HEK293T (cell line): ENCODE results near the gene DNAH9.

Experiments used
- CTCF ChIA-PET: fragments of 350-600 bp; formaldehyde crosslinking; extraction: SDS; loops from one replicate; lab custom pipeline; 2021; ENCODE audit warnings: antibody characterized with exemption, inconsistent platforms; lab: Yijun Ruan, JAX
- POLR2A ChIA-PET: fragments of 350-600 bp; formaldehyde crosslinking; extraction: SDS; loops from one replicate; lab custom pipeline; 2020; ENCODE audit warnings: antibody characterized with exemption, inconsistent platforms; lab: Yijun Ruan, JAX
- DNase-seq: peaks from one replicate; pipeline ENCODE4 v3.0.0; 2012; ENCODE audit warnings: mixed read lengths; ENCODE audit errors: extremely low spot score
- ARNT ChIP-seq: fragments of 450-650 bp; IDR thresholded peaks from 2 replicates; pipeline ENCODE4 v1.6.1; 2017; ENCODE audit warnings: mild to moderate bottlenecking
- BHLHE40 ChIP-seq: fragments of 450-650 bp; IDR thresholded peaks from 2 replicates; pipeline ENCODE4 v1.6.1; 2016; ENCODE audit warnings: mild to moderate bottlenecking, moderate library complexity, borderline replicate concordance
- CTBP1 ChIP-seq: fragments of 450-650 bp; IDR thresholded peaks from 2 replicates; pipeline ENCODE4 v1.6.1; 2016; ENCODE audit warnings: borderline replicate concordance
- ELF4 ChIP-seq: fragments of 450-650 bp; IDR thresholded peaks from 2 replicates; pipeline ENCODE4 v1.6.1; 2017; ENCODE audit warnings: antibody characterized with exemption
- FOXA1 ChIP-seq: fragments of 450-650 bp; IDR thresholded peaks from 2 replicates; pipeline ENCODE4 v1.6.1; 2016; ENCODE audit warnings: mild to moderate bottlenecking
- FOXK2 ChIP-seq: fragments of 450-650 bp; IDR thresholded peaks from 2 replicates; pipeline ENCODE4 v1.6.1; 2016; ENCODE audit warnings: mild to moderate bottlenecking
- FOXM1 ChIP-seq: fragments of 450-650 bp; IDR thresholded peaks from 2 replicates; pipeline ENCODE4 v1.6.1; 2017; ENCODE audit warnings: mild to moderate bottlenecking, borderline replicate concordance
- HDGF ChIP-seq: fragments of 450-650 bp; IDR thresholded peaks from 2 replicates; pipeline ENCODE4 v1.6.1; 2017; ENCODE audit warnings: antibody characterized with exemption, borderline replicate concordance
- L3MBTL2 ChIP-seq: fragments of 450-650 bp; conservative IDR thresholded peaks from 2 replicates; pipeline ENCODE4 v1.6.1; 2016; ENCODE audit warnings: mild to moderate bottlenecking
- LEF1 ChIP-seq: fragments of 450-650 bp; IDR thresholded peaks from 2 replicates; pipeline ENCODE4 v1.6.1; 2017; ENCODE audit warnings: mild to moderate bottlenecking, borderline replicate concordance
- NFRKB ChIP-seq: fragments of 450-650 bp; IDR thresholded peaks from 2 replicates; pipeline ENCODE4 v1.6.1; 2016; ENCODE audit warnings: mild to moderate bottlenecking, moderate library complexity
- SP1 ChIP-seq: fragments of 450-650 bp; IDR thresholded peaks from 2 replicates; pipeline ENCODE4 v1.6.1; 2017
- SUZ12 ChIP-seq: fragments of 450-650 bp; IDR thresholded peaks from 2 replicates; pipeline ENCODE4 v1.6.1; 2016; ENCODE audit warnings: mild to moderate bottlenecking
- TARDBP ChIP-seq: fragments of 450-650 bp; IDR thresholded peaks from 2 replicates; pipeline ENCODE4 v1.6.1; 2016
- ZNF384 ChIP-seq: fragments of 450-650 bp; IDR thresholded peaks from 2 replicates; pipeline ENCODE4 v1.6.1; 2016
- TF ChIP-seq, protein P1 (sequence below): fragments of 450-650 bp; IDR thresholded peaks from 2 replicates; pipeline ENCODE4 v1.6.1; 2016

DNAH9 gene

GRCh38 chr17:11757815-11758214 is 159.5 kb downstream of the DNAH9 start:
- ChIA-PET CTCF (no interaction called here), POLR2A (no interaction called here)
- TF ChIP-seq, protein P1, sequence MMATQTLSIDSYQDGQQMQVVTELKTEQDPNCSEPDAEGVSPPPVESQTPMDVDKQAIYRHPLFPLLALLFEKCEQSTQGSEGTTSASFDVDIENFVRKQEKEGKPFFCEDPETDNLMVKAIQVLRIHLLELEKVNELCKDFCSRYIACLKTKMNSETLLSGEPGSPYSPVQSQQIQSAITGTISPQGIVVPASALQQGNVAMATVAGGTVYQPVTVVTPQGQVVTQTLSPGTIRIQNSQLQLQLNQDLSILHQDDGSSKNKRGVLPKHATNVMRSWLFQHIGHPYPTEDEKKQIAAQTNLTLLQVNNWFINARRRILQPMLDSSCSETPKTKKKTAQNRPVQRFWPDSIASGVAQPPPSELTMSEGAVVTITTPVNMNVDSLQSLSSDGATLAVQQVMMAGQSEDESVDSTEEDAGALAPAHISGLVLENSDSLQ = no peak
- TF ChIP-seq CTBP1 (no peak), SUZ12 (no peak)
- no peak for DNase-seq

DNA sequence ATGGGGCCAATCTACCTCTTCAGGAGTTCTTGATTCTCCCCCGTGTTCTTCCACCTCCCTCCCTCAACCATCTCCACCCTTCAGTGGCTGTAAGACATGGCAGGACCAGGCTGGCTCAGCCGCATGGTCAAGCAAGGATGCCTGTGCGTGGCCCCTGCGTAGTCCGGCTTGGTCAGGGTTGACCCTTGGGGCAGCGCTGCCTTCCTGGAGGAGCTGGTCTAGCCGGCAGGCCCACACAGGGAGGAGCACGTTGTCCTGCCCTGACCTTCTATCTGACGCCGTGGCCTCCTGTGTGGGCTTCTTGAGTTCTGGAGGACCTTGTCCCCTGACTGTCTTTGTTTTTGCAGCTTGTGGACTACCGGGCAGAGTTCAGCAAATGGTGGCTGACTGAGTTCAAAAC is 169.8 kb downstream of the DNAH9 start:
- TF ChIP-seq SUZ12 (no peak), FOXA1 (no peak)
- no peak for DNase-seq
- CTCF ChIA-PET = no interaction called here
- POLR2A ChIA-PET = no interaction called here

- DNase-seq = no peak
- ChIA-PET CTCF (no interaction called here), POLR2A (no interaction called here)
- TF ChIP-seq ARNT (no peak), LEF1 (no peak), TARDBP (no peak), ZNF384 (no peak), BHLHE40 (no peak), L3MBTL2 (no peak), SUZ12 (no peak), HDGF (no peak), FOXA1 (no peak), FOXK2 (no peak)
- TF ChIP-seq, protein P1 = no peak
Measured at GRCh38 chr17:11768981-11769380, 170.7 kb downstream of the DNAH9 start.

DNA sequence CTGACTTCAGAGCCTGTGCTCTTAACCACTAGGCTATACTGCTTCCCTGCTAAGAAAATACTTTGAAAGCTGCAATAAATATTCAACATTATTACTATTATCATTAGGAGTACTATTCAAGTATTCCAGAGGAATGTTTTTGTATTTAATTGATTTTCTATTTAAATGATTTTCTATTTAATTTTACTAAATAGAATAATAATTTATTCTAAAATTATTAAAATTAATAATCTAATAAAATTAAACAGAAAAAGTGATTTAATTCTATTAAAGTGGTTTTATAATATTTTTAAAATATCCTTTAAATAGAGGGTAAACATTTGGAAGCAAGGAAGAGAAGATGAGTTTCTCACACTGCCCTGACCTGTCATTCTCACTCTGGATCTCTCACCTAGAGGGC is 173.8 kb downstream of the DNAH9 start:
- DNase-seq = no peak
- TF ChIP-seq FOXM1 = no peak
- no peak for TF ChIP-seq SUZ12
- no peak for TF ChIP-seq ARNT
- TF ChIP-seq L3MBTL2 = no peak
- TF ChIP-seq ZNF384 = no peak
- TF ChIP-seq ELF4 = no peak
- TF ChIP-seq FOXA1 = no peak
- no peak for TF ChIP-seq CTBP1
- TF ChIP-seq NFRKB = no peak
- TF ChIP-seq LEF1 = no peak
- no peak for TF ChIP-seq SP1
- ChIA-PET POLR2A (no interaction called here), CTCF (no interaction called here)

DNA sequence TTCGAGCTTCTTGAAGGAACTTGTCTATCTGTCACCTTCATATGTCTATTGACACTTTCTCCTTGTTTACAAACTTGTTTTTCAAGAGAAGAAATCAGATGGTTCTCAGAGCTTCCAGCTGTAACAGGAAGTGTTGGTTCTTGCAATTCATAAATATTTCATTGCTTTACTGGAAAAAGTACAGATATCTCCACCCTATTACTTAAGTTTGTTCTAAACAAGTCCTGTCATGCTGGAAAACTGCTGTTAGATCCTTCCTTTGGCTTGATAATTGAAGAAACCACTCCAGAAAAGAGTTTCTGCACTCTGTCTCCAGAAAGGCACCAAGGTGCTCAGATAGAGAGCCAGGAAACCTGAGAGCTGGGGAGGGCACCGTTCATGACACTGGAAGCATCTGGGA is 181.6 kb downstream of the DNAH9 start:
- POLR2A ChIA-PET = no interaction called here
- no peak for DNase-seq
- no peak for TF ChIP-seq SUZ12
- TF ChIP-seq HDGF = no peak
- CTCF ChIA-PET = no interaction called here

DNA sequence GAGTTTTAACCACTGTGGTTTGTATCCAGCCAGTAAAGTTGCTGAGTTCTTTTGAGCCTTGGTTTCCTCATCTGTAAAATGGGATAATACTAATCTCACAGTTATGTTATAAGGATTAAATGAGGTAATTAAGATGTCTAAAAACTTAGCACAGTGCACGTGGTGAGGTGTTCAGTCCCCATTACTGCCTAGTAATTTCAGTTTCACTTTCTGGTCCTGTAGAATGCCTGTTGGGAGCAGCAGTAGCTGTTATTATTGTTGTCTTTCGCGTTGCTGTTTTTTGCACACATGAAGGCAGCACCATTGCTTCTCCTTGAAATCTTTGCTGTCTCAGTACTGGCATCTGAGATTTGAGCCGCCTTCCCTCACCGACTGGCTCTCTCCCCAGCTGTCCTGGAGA is 182.4 kb downstream of the DNAH9 start:
- ChIA-PET POLR2A (no interaction called here), CTCF (no interaction called here)
- DNase-seq = no peak
- no peak for TF ChIP-seq CTBP1
- TF ChIP-seq SP1 = no peak
- TF ChIP-seq HDGF = no peak
- TF ChIP-seq, protein P1 = no peak
- no peak for TF ChIP-seq BHLHE40
- TF ChIP-seq FOXA1 = no peak
- no peak for TF ChIP-seq ZNF384
- TF ChIP-seq L3MBTL2 = no peak
- no peak for TF ChIP-seq SUZ12
- no peak for TF ChIP-seq FOXM1
- no peak for TF ChIP-seq FOXK2
- TF ChIP-seq ARNT = no peak
- no peak for TF ChIP-seq TARDBP
- TF ChIP-seq LEF1 = no peak
- TF ChIP-seq NFRKB = no peak
- TF ChIP-seq ELF4 = no peak

GRCh38 chr17:11786711-11787438 is 188.6 kb downstream of the DNAH9 start:
- DNase-seq = no peak
- ChIA-PET POLR2A (no interaction called here), CTCF (no interaction called here)
- no peak for TF ChIP-seq SP1
- no peak for TF ChIP-seq FOXA1
- TF ChIP-seq ARNT = no peak
- no peak for TF ChIP-seq LEF1
- no peak for TF ChIP-seq CTBP1
- TF ChIP-seq NFRKB = no peak
- no peak for TF ChIP-seq TARDBP
- no peak for TF ChIP-seq SUZ12
